HL-60 (cell line): ENCODE measurements around the gene ZFYVE19.

Source experiments
- POLR2AphosphoS5 ChIP-seq: IDR thresholded peaks from 2 replicates; pipeline ENCODE4 v1.6.1; 2012; ENCODE audit warnings: low read depth
- TF ChIP-seq, protein P1 (sequence below): IDR thresholded peaks from one replicate; pipeline ENCODE4 v1.5.1; 2011; ENCODE audit warnings: low read length, control low read depth, inconsistent platforms; ENCODE audit not compliant: insufficient read depth
- TF ChIP-seq, protein P2 (sequence below): IDR thresholded peaks from 2 replicates; pipeline ENCODE4 v1.6.1; 2012; ENCODE audit warnings: low read depth; ENCODE audit not compliant: insufficient replicate concordance

DNA sequence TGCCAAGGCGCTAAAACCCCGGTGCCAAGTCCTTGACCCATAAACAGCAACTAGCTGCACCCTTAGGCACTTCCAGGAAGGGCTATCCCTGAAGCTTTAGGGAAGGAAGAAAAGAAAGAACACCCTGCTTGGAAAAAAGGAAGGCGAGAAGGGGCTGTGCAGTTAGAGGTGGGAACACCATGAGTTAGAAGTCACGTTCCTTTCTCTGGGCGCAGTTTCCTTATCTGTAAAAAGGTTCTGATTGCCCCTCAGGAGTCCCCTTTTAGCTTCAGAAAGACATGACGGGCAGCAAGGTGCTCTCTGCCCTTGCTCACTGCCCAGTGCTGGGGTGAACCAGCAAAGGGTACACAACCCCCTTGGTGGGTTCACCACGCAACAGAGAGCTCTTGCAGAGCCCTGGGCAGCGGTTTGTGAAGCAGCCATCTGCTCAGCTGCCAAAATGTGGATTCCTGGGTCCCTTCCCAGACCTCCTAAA is 42.2 kb upstream of the ZFYVE19 start:
- TF ChIP-seq, protein P1, sequence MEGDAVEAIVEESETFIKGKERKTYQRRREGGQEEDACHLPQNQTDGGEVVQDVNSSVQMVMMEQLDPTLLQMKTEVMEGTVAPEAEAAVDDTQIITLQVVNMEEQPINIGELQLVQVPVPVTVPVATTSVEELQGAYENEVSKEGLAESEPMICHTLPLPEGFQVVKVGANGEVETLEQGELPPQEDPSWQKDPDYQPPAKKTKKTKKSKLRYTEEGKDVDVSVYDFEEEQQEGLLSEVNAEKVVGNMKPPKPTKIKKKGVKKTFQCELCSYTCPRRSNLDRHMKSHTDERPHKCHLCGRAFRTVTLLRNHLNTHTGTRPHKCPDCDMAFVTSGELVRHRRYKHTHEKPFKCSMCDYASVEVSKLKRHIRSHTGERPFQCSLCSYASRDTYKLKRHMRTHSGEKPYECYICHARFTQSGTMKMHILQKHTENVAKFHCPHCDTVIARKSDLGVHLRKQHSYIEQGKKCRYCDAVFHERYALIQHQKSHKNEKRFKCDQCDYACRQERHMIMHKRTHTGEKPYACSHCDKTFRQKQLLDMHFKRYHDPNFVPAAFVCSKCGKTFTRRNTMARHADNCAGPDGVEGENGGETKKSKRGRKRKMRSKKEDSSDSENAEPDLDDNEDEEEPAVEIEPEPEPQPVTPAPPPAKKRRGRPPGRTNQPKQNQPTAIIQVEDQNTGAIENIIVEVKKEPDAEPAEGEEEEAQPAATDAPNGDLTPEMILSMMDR: no peak
- TF ChIP-seq, protein P2, sequence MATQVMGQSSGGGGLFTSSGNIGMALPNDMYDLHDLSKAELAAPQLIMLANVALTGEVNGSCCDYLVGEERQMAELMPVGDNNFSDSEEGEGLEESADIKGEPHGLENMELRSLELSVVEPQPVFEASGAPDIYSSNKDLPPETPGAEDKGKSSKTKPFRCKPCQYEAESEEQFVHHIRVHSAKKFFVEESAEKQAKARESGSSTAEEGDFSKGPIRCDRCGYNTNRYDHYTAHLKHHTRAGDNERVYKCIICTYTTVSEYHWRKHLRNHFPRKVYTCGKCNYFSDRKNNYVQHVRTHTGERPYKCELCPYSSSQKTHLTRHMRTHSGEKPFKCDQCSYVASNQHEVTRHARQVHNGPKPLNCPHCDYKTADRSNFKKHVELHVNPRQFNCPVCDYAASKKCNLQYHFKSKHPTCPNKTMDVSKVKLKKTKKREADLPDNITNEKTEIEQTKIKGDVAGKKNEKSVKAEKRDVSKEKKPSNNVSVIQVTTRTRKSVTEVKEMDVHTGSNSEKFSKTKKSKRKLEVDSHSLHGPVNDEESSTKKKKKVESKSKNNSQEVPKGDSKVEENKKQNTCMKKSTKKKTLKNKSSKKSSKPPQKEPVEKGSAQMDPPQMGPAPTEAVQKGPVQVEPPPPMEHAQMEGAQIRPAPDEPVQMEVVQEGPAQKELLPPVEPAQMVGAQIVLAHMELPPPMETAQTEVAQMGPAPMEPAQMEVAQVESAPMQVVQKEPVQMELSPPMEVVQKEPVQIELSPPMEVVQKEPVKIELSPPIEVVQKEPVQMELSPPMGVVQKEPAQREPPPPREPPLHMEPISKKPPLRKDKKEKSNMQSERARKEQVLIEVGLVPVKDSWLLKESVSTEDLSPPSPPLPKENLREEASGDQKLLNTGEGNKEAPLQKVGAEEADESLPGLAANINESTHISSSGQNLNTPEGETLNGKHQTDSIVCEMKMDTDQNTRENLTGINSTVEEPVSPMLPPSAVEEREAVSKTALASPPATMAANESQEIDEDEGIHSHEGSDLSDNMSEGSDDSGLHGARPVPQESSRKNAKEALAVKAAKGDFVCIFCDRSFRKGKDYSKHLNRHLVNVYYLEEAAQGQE: no peak
- no peak for TF ChIP-seq POLR2AphosphoS5
